K562 (cell line): ENCODE data around the gene TNFAIP1. TPM values are rescaled to one million over a fixed set of nuclear protein-coding genes. Genes with fewer than 3 reads are reported as not detected.

Source experiments
- ATAC-seq: fragments of 200-7000 bp; cut with Tn5 transposase; 3 replicates; pipeline ENCODE4 v1.9.1; 2020; ENCODE audit warnings: moderate library complexity
- BruUV-seq: library from RNA; stranded (reverse); fragments of 400-500 nt; replicated peaks from 2 replicates; lab custom pipeline; 2021; lab: Mats Ljungman, UMichigan
- CTCF ChIA-PET: fragments of 300-600 bp; formaldehyde crosslinking; extraction: SDS; loops from one replicate; lab custom pipeline; 2021; ENCODE audit warnings: low intra/inter-chr PET ratio; lab: Yijun Ruan, JAX
- POLR2A ChIA-PET: fragments of 300-600, 350-650 bp; sonication (Branson Sonifier 250); formaldehyde crosslinking; extraction: SDS; loops from one replicate; lab custom pipeline; 2021; ENCODE audit warnings: antibody characterized with exemption, inconsistent platforms; lab: Yijun Ruan, JAX
- DNase-seq, 4 experiments: peaks; one replicate each; pipeline versions ENCODE4 v3.0.0 to v3.0.0-alpha.2; 2011 to 2018; ENCODE audit warnings: low spot score in 3 of 4, mixed read lengths in 3 of 4; ENCODE audit errors: extremely low read depth in 1 of 4
- FAIRE-seq: peaks from 2 replicates; lab custom pipeline; 2011; peaks lifted over from hg19 to GRCh38; lab: Jason Lieb, UNC
- H2AFZ ChIP-seq: 2 replicates; pipeline ENCODE4 v1.6.0; 2011; ENCODE audit warnings: low read depth, low read length, control low read depth, inconsistent platforms
- H3K27ac ChIP-seq: fragments of 200-600 bp; 3 replicates; pipeline ENCODE4 v1.8.0; 2011; ENCODE audit warnings: low read depth, mild to moderate bottlenecking, control low read depth, inconsistent platforms, low read length, moderate library complexity, mixed read lengths; ENCODE audit errors: extremely low read depth
- H3K27me3 ChIP-seq, 2 experiments: fragments of 300-600 bp in 1 of 2; 2 replicates in 1 of 2; 3 replicates in 1 of 2; pipeline versions ENCODE4 v1.6.0 to v1.8.0; 2011; ENCODE audit warnings: inconsistent platforms in 2 of 2, low read length in 2 of 2, mild to moderate bottlenecking in 1 of 2, mixed read lengths in 1 of 2, moderate library complexity in 1 of 2; ENCODE audit not compliant: control insufficient read depth in 2 of 2, insufficient read depth in 2 of 2
- H3K36me3 ChIP-seq: fragments of 300-600 bp; 3 replicates; pipeline ENCODE4 v1.8.0; 2011; ENCODE audit warnings: mild to moderate bottlenecking, low read length, inconsistent platforms; ENCODE audit not compliant: control insufficient read depth, insufficient read depth
- H3K4me1 ChIP-seq, 2 experiments: fragments of 200-600 bp in 1 of 2; replicated peaks in 1 of 2; 2 replicates in 1 of 2; 3 replicates in 1 of 2; pipeline versions ENCODE4 v1.5.1 to v1.8.0; 2011; ENCODE audit warnings: inconsistent platforms in 2 of 2, low read length in 2 of 2, mild to moderate bottlenecking in 1 of 2, mixed read lengths in 1 of 2, moderate library complexity in 1 of 2; ENCODE audit not compliant: control insufficient read depth in 2 of 2, insufficient read depth in 2 of 2
- H3K4me2 ChIP-seq: 2 replicates; pipeline ENCODE4 v1.6.1; 2011; ENCODE audit warnings: low read length, control low read depth, inconsistent platforms, mixed read lengths; ENCODE audit not compliant: insufficient read depth
- H3K4me3 ChIP-seq: fragments of 200-600 bp; sonication (generic), shearing (Covaris generic); 2 replicates; pipeline ENCODE4 v1.5.1; 2016; ENCODE audit warnings: control low read depth, inconsistent platforms
- H3K79me2 ChIP-seq: fragments of 200-600 bp; 3 replicates; pipeline ENCODE4 v1.8.0; 2011; ENCODE audit warnings: low read length, inconsistent platforms; ENCODE audit not compliant: control insufficient read depth, insufficient read depth
- H3K9ac ChIP-seq, 2 experiments: 2 replicates each; pipeline versions ENCODE4 v1.6.0 to v1.6.1; 2011; ENCODE audit warnings: low read depth in 2 of 2, low read length in 2 of 2, control low read depth in 1 of 2, inconsistent platforms in 1 of 2, mild to moderate bottlenecking in 1 of 2, mixed read lengths in 1 of 2; ENCODE audit not compliant: insufficient read depth in 1 of 2
- H3K9me1 ChIP-seq: one replicate; pipeline ENCODE4 v1.6.0; 2011; ENCODE audit warnings: inconsistent platforms, mild to moderate bottlenecking, low read length, moderate library complexity; ENCODE audit not compliant: control insufficient read depth, insufficient read depth
- H3K9me3 ChIP-seq: replicated peaks from 2 replicates; pipeline ENCODE4 v1.5.1; 2011; ENCODE audit warnings: low read depth, low read length, inconsistent platforms; ENCODE audit not compliant: control insufficient read depth, insufficient read depth
- H4K20me1 ChIP-seq: replicated peaks from 2 replicates; pipeline ENCODE4 v1.6.1; 2011; ENCODE audit warnings: low read length, inconsistent platforms, mixed read lengths; ENCODE audit not compliant: control insufficient read depth, insufficient read depth
- BACH1 ChIP-seq: fragments of 200-800 bp; sonication (Bioruptor generic); IDR thresholded peaks from 2 replicates; pipeline ENCODE4 v1.6.1; 2016; ENCODE audit warnings: missing genetic modification characterization, missing compliant biosample characterization
- BRD4 ChIP-seq: fragments of 200-600 bp; sonication (generic); IDR thresholded peaks from 2 replicates; pipeline ENCODE4 v1.6.1; 2017; ENCODE audit warnings: inconsistent platforms
- CGGBP1 ChIP-seq: fragments of 250-450 bp; sonication (Bioruptor Pico); IDR thresholded peaks from 2 replicates; pipeline ENCODE4 v1.9.0; 2021; ENCODE audit warnings: mild to moderate bottlenecking
- CREB5 ChIP-seq: fragments of 250-450 bp; sonication (Bioruptor Pico); IDR thresholded peaks from 2 replicates; pipeline ENCODE4 v1.5.0; 2020; ENCODE audit warnings: mild to moderate bottlenecking
- DACH1 ChIP-seq: fragments of 450-650 bp; IDR thresholded peaks from 2 replicates; pipeline ENCODE4 v1.6.1; 2018; ENCODE audit not compliant: partially characterized antibody
- ELK1 ChIP-seq: sonication (generic); formaldehyde crosslinking; IDR thresholded peaks from 2 replicates; pipeline ENCODE4 v1.8.1; 2022; ENCODE audit warnings: missing genetic modification reagents
- ERF ChIP-seq: fragments of 450-650 bp; formaldehyde crosslinking; IDR thresholded peaks from 2 replicates; pipeline ENCODE4 v1.4.0; 2020; ENCODE audit warnings: mild to moderate bottlenecking, mixed read lengths
- GABPB1 ChIP-seq: sonication (generic); formaldehyde crosslinking; IDR thresholded peaks from 2 replicates; pipeline ENCODE4 v1.8.0; 2022; ENCODE audit warnings: mild to moderate bottlenecking, missing genetic modification reagents
- LARP7 ChIP-seq: fragments of 450-650 bp; IDR thresholded peaks from 2 replicates; pipeline ENCODE4 v1.6.1; 2016
- MAFF ChIP-seq: IDR thresholded peaks from 2 replicates; pipeline ENCODE4 v1.6.1; 2012; ENCODE audit warnings: low read length, improper control_type of control experiment
- MED1 ChIP-seq: sonication (generic); formaldehyde crosslinking; IDR thresholded peaks from 2 replicates; pipeline ENCODE4 v1.8.1; 2023; ENCODE audit warnings: missing genetic modification reagents, borderline replicate concordance
- RB1 ChIP-seq: fragments of 450-650 bp; IDR thresholded peaks from 2 replicates; pipeline ENCODE4 v1.6.1; 2017; ENCODE audit warnings: low read depth, mild to moderate bottlenecking
- RBM25 ChIP-seq: fragments of 200-400 bp; formaldehyde crosslinking; IDR thresholded peaks from 2 replicates; pipeline ENCODE4 v1.6.1; 2018; ENCODE audit warnings: low read length, low read depth, moderate library complexity; ENCODE audit not compliant: severe bottlenecking
- TBL1XR1 ChIP-seq, 2 experiments: IDR thresholded peaks; 2 replicates each; pipeline ENCODE4 v1.6.1; 2012; ENCODE audit warnings: improper control_type of control experiment in 2 of 2, low read length in 2 of 2, mild to moderate bottlenecking in 1 of 2
- ZNF197 ChIP-seq: fragments of 200-800 bp; sonication (Bioruptor generic); IDR thresholded peaks from 2 replicates; pipeline ENCODE4 v1.6.1; 2016; ENCODE audit warnings: low read depth, missing genetic modification characterization, missing compliant biosample characterization
- ZNF311 ChIP-seq: fragments of 250-450 bp; sonication (Bioruptor Pico); IDR thresholded peaks from 2 replicates; pipeline ENCODE4 v1.4.0; 2020; ENCODE audit warnings: mild to moderate bottlenecking, moderate library complexity
- ZNF384 ChIP-seq: IDR thresholded peaks from 2 replicates; pipeline ENCODE4 v1.6.1; 2012; ENCODE audit warnings: low read depth, low read length, improper control_type of control experiment
- WGBS: fragments of 100-300 bp; shearing (Covaris generic); methylation state at CpG from one replicate; pipeline ENCODE4 v1.1.6; 2016; ENCODE audit warnings: low coverage, mixed read lengths; ENCODE audit not compliant: insufficient coverage; ENCODE audit errors: missing lambda C conversion rate; 5-methylcytosine and 5-hydroxymethylcytosine counted together
- in situ Hi-C: fragments of 300-500 bp; cut with MboI; formaldehyde crosslinking; loops from 4 replicates; pipeline ENCODE4 v1.15.0; 2018; ENCODE audit warnings: inconsistent platforms, mixed read lengths
- intact Hi-C: fragments of 100-400 bp; cut with micrococcal nuclease; formaldehyde crosslinking; loops from 2 replicates; pipeline ENCODE4 v1.14.2; 2022
- polyA plus RNA-seq, 8 experiments: library from polyadenylated mRNA; depleted of rRNA in 4 of 8; stranded (reverse) in 5 of 8; unstranded in 3 of 8; fragments of >200 nt; fragmentation: Nextera tagmentation in 2 of 8; fragmentation: Illumina TruSeq in 1 of 8; extraction: Ambion mirVana in 2 of 8; extraction: Trizol in 1 of 8; gene quantifications; 2 replicates each; pipeline versions ENCODE4 v1.2.1 to v1.2.3, GENCODE V29; 2011 to 2014; ENCODE audit warnings: inconsistent platforms in 1 of 8, missing spikeins in 1 of 8
- total RNA-seq, 7 experiments: library from RNA; depleted of rRNA in 6 of 7; stranded (reverse); fragments of >200 nt in 6 of 7; fragmentation: Illumina TruSeq in 2 of 7; extraction: Trizol in 2 of 7; gene quantifications; 2 replicates each; pipeline versions ENCODE4 v1.2.1 to v1.2.3, GENCODE V29; 2011 to 2021; ENCODE audit warnings: low replicate concordance in 1 of 7

TNFAIP1 gene
- total and polyA plus RNA-seq, 9 of the 15 experiments (the other 6 are each of a cell fraction or from before 2014, with no cell fraction given), result 2.1 to 20.1 (median 8.2) TPM

- peak; percentile 58 for TF ChIP-seq RBM25
- TF ChIP-seq MAFF, result peak; percentile 43; the same call in 1 of the 2 replicates
- no peak for TF ChIP-seq RB1
- no peak for TF ChIP-seq DACH1
- TF ChIP-seq ZNF384, result peak; percentile 31; the same call in 1 of the 2 replicates
- no peak for TF ChIP-seq BACH1 (tag)
Observed at GRCh38 chr17:28315846-28316705, 19.5 kb upstream of the TNFAIP1 start (continued).

GRCh38 chr17:28317099-28317965, 18.2 kb upstream of the TNFAIP1 start:
- in situ Hi-C loops (no loop called here), intact Hi-C loops (no loop called here)
- peak overlapping the region; percentile 78 to 99 for H3K9ac ChIP-seq
- H3K4me1 ChIP-seq, result peaks cover 35 to 39% of the 10 kb centered on the region in 2 experiments
- ChIA-PET CTCF (no interaction called here), POLR2A (interaction anchor here (0.6 to 4.9 kb wide), 7 partner anchors 11 to 742 kb away, joined by 3 to 62 read pairs (median 9); partner anchors contain the start of genes IFT20 and TNFAIP1)
- WGBS, result 36% methylated on average over 14 of the region's 21 CpGs
- DNase-seq (peak; percentile 30 to 52 (median 36)), FAIRE-seq (no peak), ATAC-seq (peak; percentile 1; the same call in 1 of the 3 replicates)
- peak overlapping the region; percentile 56 for H3K4me3 ChIP-seq
- peak overlapping the region; percentile 82 for H2AFZ ChIP-seq
- H3K36me3 ChIP-seq, result peaks cover 21% of the 10 kb centered on the region
- peak overlapping the region; percentile 81 for H3K27ac ChIP-seq
- H3K9me1 ChIP-seq, result no peaks in the 10 kb centered on the region
- 0 out of 2 replicates have a peak, but pooled peaks cover 8% of the 10 kb centered on the region for H4K20me1 ChIP-seq
- no peaks in the 10 kb centered on the region for H3K9me3 ChIP-seq
- peaks cover 56% of the 10 kb centered on the region for H3K79me2 ChIP-seq
- BruUV-seq, result no TSS peak
- peak overlapping the region; percentile 93 for H3K4me2 ChIP-seq
- H3K27me3 ChIP-seq, result no peaks in the 10 kb centered on the region
- TF ChIP-seq MED1 (CRISPR knock-in tag) (no peak), BRD4 (no peak), GABPB1 (CRISPR knock-in tag) (no peak), CGGBP1 (CRISPR knock-in tag) (no peak), ZNF197 (CRISPR knock-in tag) (no peak), ERF (CRISPR knock-in tag) (no peak), TBL1XR1 (IDR thresholded peaks at IDR 0.05; ENCODE audit: low read length in 2 of 2) (no peak), ZNF311 (CRISPR knock-in tag) (no peak), CREB5 (CRISPR knock-in tag) (no peak), ZNF384 (no peak), LARP7 (0 out of 2 replicates have a peak, but pooled peaks have one; percentile 53), ELK1 (CRISPR knock-in tag) (no peak)
